ENCODE measurements around the gene KIF16B.

GRCh38 chr20:16419138-16419715 is 154.0 kb downstream of the KIF16B start:
- TF ChIP-seq POLR2AphosphoS5 (IDR thresholded peaks at IDR 0.05; ENCODE audit: low read depth, low read length): no peak
- TF ChIP-seq, protein P1, sequence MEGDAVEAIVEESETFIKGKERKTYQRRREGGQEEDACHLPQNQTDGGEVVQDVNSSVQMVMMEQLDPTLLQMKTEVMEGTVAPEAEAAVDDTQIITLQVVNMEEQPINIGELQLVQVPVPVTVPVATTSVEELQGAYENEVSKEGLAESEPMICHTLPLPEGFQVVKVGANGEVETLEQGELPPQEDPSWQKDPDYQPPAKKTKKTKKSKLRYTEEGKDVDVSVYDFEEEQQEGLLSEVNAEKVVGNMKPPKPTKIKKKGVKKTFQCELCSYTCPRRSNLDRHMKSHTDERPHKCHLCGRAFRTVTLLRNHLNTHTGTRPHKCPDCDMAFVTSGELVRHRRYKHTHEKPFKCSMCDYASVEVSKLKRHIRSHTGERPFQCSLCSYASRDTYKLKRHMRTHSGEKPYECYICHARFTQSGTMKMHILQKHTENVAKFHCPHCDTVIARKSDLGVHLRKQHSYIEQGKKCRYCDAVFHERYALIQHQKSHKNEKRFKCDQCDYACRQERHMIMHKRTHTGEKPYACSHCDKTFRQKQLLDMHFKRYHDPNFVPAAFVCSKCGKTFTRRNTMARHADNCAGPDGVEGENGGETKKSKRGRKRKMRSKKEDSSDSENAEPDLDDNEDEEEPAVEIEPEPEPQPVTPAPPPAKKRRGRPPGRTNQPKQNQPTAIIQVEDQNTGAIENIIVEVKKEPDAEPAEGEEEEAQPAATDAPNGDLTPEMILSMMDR (IDR thresholded peaks at IDR 0.05): no peak
